HG03280 (cell line): Measurements from ENCODE around the gene PADI2.

ENCODE experiments used
- ATAC-seq: cut with Tn5 transposase; IDR thresholded peaks from one replicate; pipeline ENCODE4 v1.9.1; 2021; ENCODE audit warnings: mild to moderate bottlenecking, moderate library complexity; ENCODE audit not compliant: unreplicated experiment

Gene PADI2

GRCh38 chr1:17119076-17119772 lies at the start of gene PADI2:
Gene PADI2, minus strand, starts transcription at chr1:17119451. Its CDS starts 80 bp downstream, at chr1:17119371.
- ATAC-seq, result peak; percentile 71

- ATAC-seq, result no peak
Observed at GRCh38 chr1:17168091-17168876, 49.0 kb upstream of the PADI2 start.

- ATAC-seq, result no peak
Observed at GRCh38 chr1:17167786-17168090, 48.5 kb upstream of the PADI2 start.

GRCh38 chr1:17167041-17167785 lies 48.0 kb upstream of the PADI2 start:
- ATAC-seq, result no peak

DNA sequence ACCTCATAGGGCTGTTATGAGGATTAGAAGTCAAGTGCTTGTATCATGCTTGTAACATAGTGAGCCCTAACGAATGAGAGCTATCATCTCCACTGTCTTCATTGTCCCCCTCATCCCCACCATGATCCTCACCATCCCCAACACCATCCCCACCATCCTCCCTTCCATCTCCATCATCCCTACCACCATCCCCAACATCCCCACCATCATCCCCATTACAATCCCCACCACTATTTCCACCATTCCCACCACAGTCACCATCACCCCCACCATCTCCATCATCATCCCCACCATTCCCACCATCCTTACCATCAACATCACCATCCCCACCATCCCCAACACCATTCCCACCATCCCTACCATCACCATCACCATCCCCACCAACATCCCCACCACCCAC lies 46.6 kb upstream of the PADI2 start:
- no peak for ATAC-seq

GRCh38 chr1:17163789-17164666 lies 44.8 kb upstream of the PADI2 start:
- ATAC-seq, result no peak

- ATAC-seq, result no peak
Observed at GRCh38 chr1:17163371-17163770, 44.1 kb upstream of the PADI2 start.

- ATAC-seq, result no peak
Observed at GRCh38 chr1:17162941-17163340, 43.7 kb upstream of the PADI2 start.

GRCh38 chr1:17161926-17162800 lies 42.9 kb upstream of the PADI2 start:
- no peak for ATAC-seq

DNA sequence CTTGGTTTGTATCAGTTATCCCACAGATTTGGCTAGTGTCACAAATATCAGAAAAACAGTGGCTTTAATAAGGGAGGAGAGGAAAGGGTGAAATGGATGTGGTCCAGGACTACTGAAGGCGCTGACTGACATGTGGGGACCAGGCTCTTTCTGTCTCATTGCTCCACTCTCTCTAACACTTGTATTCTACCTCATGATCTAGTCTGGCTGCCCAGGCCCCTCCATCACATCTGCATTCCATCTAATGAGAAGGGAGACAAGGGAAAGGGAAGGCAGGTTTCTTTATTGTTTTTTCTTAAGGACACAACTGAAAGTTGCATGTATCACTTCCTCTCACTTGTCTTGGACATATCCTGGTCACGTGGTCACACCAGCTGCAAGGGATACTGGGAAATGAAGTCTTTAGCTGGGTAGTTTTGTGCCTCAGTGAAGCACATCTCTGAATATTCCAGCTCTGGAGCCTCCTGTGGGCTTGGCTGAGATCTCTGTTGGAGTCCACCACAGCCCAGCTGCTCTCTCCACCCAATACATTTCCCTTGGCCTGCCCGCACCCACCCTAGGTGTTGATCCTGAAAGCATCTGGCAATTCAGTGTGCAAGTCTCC lies 42.0 kb upstream of the PADI2 start:
- ATAC-seq, result no peak

- no peak for ATAC-seq
Observed at GRCh38 chr1:17158961-17159360, 39.7 kb upstream of the PADI2 start.

GRCh38 chr1:17156108-17156507 lies 36.9 kb upstream of the PADI2 start:
- ATAC-seq, result no peak

DNA sequence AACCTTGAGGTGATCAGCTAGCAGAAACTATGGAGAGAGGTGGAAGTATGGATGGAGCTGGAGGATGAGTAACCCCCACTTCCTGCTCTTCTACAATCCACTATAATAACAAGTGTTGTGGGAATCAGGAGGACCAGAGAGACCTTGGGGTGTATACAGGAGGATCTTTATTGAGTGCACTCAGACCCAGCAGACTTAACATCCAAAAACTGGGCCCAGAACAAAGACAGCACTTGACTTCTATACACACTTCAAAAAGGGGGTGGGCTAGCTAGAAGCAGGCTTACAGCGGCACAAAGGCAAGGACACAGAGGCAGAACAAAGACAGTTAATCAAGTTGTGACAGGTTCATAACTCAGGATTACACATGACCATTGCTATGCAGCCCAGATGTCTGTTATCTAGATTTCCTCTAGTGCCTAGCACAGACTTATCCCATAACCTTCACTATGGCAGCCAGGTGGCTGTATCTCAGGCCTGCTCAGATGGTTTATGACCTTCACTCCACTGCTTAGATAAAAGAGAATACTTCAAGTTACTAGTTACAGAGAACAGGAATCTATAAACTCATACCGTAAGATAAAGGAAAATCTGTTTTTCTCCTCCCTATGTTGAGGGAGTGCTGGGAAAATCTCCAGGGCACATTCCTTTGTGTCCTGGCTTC lies 36.1 kb upstream of the PADI2 start:
- ATAC-seq, result no peak

DNA sequence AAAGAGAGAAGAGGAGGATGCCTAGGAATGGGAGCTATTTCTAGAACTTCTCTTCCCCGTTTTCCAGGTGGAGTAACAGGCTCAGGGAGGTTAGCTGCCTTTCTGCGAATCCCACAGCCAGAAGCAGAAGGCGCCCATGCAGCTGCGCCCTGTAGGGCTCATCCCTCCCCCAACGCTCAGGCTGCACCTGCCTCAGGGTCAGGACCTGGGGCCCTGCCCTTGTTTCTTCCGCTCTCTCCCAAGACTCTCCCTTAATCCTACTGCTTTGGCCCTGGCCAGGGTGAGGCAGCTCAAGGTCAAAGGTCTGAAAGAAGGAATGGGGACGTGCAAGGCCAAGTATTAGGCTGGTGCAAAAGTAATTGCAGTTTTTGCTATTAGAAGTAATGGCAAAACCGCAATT lies 30.5 kb upstream of the PADI2 start:
- no peak for ATAC-seq

DNA sequence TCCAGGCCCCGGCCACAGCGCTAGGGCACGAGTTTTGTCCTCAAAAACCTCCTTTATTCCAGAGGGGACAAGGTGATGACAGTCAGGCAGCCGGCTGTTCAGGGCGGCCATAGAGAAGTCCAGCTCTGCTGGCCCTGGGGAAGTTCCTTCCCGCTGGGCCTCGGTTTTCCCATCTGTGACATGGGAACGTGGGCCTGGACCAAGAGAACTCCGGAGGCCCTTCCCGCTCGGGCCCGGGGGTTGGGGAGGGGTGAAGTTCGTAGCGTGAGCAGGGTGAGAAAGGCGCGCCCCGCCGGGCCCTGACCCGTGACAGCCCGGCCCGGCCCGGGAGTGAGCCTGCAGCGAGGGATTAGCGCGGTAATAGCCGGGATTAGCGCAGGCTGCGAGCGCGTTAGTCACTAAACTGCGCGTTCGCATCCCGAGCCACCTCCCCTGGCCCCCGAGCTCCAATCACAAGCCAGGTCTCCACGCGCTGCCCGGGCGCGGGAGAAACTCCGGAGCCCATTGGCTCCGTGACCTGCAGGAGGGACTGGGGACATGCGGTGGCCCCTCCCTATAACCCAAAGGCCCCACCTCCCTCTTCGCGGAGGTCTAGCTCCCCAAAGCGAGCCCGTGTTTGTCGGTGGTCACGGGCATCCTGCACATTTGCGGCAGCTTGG lies 29.8 kb upstream of the PADI2 start:
- no peak for ATAC-seq

DNA sequence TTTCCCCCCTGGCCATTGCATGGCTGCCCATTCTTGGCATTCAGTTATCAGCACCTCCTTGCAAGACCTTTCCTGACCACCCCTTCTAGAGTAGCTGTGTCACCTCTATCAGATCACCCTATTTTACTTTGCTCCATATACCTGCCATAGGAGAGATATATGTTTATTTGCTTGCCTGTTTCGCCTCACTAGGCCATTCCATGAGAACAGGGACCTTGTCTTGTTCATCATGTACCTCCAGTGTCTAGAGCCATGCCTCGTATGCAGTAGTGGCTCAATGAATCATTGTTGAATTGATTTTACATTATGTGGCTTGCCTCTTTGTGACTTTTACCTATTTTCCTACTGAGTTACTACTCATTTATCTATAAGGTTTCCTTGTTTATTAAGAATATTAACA lies 26.4 kb upstream of the PADI2 start:
- ATAC-seq, result no peak

- ATAC-seq, result no peak
Observed at GRCh38 chr1:17143760-17144159, 24.5 kb upstream of the PADI2 start.

- peak; percentile 57 for ATAC-seq
Observed at GRCh38 chr1:17141441-17142197, 22.4 kb upstream of the PADI2 start.
